ENCODE data around the gene PCDHGA1.

PCDHGA1 gene

DNA sequence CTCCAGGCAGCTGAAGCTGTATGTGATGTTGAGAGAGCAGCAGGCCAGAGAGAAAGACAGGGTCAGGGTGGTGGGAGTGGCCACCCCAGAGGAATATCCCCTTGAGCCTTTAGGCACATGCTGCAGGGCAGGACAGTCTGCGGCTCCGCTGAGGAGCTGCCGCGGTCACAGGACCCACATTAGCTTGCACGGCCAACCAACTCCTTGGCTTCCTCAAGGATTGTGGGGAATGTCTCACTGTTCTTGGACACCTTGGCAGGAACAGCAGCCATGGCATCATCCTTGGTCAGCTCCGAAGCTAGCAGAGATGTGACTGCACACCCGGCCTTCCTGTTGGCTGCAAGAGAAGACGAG, 186.3 kb downstream of the PCDHGA1 start:
- TF ChIP-seq, protein P1, sequence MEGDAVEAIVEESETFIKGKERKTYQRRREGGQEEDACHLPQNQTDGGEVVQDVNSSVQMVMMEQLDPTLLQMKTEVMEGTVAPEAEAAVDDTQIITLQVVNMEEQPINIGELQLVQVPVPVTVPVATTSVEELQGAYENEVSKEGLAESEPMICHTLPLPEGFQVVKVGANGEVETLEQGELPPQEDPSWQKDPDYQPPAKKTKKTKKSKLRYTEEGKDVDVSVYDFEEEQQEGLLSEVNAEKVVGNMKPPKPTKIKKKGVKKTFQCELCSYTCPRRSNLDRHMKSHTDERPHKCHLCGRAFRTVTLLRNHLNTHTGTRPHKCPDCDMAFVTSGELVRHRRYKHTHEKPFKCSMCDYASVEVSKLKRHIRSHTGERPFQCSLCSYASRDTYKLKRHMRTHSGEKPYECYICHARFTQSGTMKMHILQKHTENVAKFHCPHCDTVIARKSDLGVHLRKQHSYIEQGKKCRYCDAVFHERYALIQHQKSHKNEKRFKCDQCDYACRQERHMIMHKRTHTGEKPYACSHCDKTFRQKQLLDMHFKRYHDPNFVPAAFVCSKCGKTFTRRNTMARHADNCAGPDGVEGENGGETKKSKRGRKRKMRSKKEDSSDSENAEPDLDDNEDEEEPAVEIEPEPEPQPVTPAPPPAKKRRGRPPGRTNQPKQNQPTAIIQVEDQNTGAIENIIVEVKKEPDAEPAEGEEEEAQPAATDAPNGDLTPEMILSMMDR (IDR thresholded peaks at IDR 0.05; ENCODE audit: borderline replicate concordance, insufficient read depth, low read depth, low read length): no peak
- no peak overlapping the region for H3K4me3 ChIP-seq (ENCODE audit: low read depth, low read length)

DNA sequence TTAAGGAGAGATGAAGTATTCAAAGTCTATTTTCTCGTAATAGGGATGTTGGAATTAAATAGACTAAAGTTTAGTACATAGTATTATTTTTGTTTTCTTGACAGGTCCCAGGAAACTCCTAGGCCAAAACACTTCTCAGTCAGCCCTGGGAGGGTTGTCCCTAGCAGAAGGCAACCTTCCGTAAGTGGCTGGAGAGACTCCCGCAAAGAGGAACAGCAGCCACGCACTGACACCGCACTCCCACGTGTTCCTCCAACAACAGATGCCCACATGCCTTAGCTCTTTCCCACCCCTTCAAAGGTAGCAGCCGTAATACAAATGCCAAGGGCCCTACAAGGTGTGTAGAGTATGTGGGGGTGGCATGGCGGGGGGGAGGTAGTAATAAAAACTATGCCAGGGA, 187.0 kb downstream of the PCDHGA1 start:
- H3K4me3 ChIP-seq (ENCODE audit: low read depth, low read length): no peak overlapping the region
- TF ChIP-seq, protein P1 (IDR thresholded peaks at IDR 0.05; ENCODE audit: borderline replicate concordance, insufficient read depth, low read depth, low read length): no peak

DNA sequence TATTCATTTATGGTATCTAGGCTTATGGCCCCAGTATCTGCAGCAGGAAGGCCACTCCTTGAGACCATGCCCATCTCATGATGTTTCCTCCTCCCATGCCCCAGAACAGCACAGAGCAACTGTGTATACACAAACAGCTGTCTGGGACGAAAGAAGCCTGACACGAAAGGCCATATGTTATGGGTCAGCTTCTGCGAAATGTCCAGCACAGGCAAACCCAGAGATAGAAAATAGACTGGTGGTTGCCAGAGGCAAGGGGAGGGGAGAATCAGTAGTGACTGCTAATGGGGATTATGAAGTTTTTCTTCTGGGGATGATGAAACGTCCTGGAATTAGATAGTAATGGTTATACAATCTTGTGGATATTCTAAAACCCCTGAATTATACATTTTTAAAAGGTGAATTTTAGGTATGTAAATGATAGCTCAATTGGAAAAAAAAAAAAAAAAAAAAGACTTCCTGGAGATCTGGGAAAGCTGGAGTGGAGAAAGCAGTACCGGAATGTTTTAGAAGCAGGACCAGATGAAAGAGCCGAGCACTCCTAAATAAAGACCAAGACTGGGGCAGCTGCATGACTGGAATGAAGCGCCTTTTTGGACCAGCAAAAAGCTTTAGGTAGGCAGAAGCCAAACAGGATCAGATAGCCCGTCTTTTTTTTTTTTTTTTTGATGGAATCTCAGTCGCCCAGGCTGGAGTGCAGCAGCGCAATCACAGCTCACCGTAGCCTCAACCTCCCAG, 187.7 kb downstream of the PCDHGA1 start:
- no peak overlapping the region for H3K4me3 ChIP-seq (ENCODE audit: low read depth, low read length)
- TF ChIP-seq, protein P1 (IDR thresholded peaks at IDR 0.05; ENCODE audit: borderline replicate concordance, insufficient read depth, low read depth, low read length): no peak

DNA sequence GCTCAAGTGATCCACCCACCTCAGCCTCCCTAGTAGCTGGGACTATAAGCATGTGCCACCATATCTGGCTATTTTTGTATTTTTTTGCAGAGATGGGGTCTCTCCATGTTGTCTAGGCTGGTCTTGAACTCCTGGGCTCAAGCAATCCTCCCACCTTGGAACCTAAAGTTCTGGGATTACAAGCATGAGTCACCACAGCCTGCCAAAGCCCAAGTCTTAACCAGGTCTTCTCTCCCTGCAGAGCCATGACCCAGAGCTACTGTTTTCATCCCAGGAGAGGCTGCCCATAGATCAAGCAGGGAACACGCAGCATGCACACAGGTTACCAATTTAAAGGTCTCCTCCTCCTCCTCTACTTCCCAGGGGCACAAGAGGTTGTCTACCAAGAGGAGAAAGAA, 188.3 kb downstream of the PCDHGA1 start:
- TF ChIP-seq, protein P1 (IDR thresholded peaks at IDR 0.05; ENCODE audit: borderline replicate concordance, insufficient read depth, low read depth, low read length): no peak
- H3K4me3 ChIP-seq (ENCODE audit: low read depth, low read length): no peak overlapping the region

DNA sequence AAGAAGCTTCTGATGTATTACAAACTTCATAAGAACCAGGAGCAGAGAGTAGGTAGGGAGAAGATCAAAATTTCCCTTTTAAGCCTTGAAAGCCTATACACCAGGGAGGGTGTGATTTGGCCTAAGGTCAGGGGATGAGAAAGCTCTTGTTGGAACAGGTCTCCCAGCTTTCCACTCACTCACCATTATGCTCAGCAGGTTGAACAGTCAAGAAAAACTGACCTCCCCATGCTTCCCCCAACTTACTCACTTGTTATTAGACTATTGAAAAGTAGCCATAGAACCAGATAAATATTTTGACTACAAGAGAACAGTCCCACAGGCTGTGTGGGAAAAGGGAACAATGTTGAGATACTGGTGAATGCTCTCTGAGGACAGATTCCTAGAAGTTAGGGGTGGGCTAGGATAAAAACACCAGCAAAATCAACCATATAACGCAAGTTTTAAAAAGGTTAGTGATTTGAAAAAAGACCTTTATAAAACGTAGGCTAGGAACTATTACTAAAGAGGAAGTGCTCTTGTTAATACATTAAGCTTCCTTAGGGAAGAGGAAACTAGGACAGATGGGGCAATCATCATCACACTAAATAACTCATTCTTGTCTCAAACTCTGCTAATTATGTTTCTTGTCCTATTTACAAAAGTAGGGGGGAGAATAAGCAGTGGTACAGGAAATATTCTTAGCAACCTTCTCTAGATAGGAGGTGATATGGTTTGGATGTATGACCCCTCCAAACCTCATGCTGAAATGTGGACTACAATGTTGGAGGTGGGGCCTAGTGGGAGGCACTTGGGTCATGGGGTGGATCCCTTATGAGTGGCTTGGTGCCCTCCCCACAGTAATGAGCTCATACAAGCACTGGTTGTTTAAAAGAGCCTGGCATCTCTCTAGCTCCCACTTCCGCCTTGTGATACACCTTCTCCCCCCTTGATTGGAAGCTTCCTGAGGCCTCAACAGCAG, 189.6 kb downstream of the PCDHGA1 start:
- TF ChIP-seq, protein P1 (IDR thresholded peaks at IDR 0.05; ENCODE audit: borderline replicate concordance, insufficient read depth, low read depth, low read length): no peak
- H3K4me3 ChIP-seq (ENCODE audit: low read depth, low read length): no peak overlapping the region

DNA sequence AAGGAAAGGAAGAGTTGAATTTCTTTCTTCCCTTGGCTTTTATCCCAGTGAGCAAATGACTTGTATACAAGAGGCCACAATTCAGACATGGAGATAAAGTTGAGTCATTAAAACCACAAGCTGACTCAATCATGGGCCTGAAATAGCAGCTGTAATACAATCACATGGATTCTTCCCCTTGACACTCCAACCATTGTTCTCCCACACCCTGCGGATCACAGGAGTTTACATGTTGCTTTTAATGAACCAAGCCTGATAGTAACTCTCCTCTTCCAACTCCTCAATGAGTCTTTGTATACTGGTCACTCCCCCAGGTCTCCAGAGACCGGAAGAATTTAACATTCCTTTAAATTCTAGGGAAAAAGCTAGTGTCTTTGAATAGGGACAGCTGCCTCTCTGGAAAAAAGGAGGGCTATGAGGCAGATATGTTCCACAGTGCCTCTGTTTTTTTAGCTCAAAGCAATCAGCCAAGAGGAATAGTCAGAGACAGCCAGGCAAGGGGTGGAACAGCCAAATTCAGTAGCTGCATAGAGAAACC, 191.0 kb downstream of the PCDHGA1 start:
- no peak overlapping the region for H3K4me3 ChIP-seq (ENCODE audit: low read depth, low read length)
- TF ChIP-seq, protein P1 (IDR thresholded peaks at IDR 0.05; ENCODE audit: borderline replicate concordance, insufficient read depth, low read depth, low read length): no peak

Measured in GM12875 (cell line).